ENCODE results near the gene WIZ.
A peak's percentile ranks its signal among the peaks of the same experiment; 100 is the strongest.
"Not testable (repeated sequence)": the region's sequence is repeated elsewhere in the genome, so short reads cannot be mapped to it uniquely, and the experiment has no call there.

Gene WIZ

DNA sequence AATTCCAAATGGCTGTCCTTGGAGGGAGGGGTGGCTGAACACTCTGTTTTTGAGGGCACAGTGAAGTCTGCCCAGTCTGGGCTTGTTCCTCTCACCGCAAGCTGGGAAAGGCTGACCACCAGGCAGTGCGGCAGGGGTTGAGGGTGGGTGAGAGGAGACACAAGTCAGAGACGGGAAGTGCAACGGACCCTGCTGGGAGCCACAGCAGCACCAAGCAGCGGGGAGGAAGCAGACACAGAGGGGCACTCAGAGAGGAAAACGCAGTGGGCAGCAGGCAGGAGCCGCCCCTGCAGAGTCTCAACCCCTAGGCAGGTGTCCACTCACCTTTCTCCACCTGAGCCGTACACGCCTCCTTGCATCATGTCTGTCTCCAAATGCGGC lies 46.6 kb downstream of the WIZ start:
- DNase-seq: no peak

DNA sequence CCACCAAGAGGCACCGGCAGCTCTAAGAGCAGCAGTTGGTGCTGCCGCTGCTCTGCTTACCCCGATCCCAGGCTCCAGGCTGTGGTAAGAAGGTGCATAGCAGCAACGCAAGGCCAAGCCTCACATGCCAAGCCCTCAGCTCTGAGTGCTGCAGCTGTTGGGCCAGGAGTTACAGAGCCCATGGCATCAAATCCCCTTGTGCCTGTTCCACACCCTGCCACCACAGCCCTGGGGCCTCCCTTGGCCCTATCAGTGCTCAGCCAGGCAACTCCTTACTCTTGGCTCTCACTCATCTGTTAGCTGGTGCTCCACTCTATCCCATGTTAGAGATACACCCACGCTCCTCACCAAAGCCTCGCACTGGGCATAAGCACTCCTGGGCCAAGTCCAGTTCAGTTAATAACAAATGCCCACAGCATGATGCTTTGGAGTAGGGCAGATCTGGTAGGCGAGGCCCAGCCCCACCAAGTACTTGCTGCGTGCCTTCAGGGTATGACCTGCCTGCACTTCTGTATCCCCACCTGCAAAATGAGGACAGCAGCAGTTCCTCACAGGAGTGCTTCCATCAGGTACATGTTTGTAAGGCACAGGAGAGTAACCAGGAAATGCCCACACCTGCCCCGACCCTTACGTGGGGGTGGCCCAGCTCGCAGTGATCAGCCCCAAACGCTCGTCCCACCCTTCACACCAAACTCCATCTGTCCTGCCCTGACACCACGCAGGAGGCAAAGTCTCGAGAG lies 47.2 kb downstream of the WIZ start:
- DNase-seq: no peak

DNA sequence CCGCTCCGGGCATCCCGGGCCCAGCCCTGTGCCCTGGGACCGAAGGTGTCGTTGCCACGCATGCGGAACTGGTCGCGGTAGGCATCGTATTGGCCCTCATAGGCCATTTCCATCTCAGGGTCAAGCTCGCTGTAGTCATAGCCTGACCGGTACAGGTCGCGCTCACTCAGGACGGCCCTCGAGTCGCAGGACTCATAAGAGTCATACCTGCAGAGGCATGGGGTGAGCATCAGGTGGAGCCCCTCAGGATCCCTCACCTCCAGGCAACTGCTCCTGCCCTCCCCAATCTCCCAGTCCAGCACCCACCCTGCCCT lies 48.4 kb downstream of the WIZ start:
- DNase-seq: no peak

DNA sequence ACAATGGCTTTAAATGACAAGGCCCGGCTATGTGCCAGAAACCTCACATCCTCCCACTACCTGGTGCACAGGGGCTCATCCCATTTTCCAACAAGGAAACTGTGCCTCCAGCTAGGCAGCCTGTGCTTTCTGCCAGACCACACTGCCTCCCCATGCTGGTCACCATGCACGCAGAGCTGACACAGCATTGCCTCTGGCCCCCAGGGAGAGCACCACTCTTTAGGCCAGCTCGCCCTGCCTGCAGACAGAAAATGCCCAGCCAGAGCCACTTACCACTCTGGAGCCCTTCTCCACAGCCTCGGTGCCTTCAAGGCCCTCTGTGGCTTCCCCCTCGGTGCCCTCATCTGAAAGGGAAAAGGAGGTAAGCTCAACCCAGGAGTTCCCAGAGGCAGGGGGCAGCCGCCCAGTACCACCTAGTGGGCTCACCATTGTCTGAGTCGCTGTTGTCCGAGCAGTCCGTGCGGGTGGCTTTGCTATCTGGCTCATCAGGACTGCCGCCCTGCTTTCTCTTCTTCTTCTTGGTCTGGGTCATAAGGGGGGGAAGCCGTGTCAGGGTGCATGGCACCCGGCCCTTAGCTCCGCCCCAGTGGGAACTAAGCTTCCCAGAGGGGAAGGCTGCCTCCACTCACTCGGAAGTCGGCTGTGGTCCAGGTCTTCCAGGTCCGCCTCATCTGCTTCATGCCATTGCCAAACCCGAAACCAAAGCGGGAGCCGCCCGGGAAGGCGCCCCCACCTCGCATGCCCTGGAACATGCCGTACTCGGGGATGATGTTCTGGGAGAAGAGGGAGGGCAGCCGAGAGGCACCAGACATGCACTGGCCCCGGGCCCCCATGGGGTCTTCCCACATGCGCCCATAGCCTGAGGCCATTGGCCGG lies 49.0 kb downstream of the WIZ start:
- no peak for DNase-seq

DNA sequence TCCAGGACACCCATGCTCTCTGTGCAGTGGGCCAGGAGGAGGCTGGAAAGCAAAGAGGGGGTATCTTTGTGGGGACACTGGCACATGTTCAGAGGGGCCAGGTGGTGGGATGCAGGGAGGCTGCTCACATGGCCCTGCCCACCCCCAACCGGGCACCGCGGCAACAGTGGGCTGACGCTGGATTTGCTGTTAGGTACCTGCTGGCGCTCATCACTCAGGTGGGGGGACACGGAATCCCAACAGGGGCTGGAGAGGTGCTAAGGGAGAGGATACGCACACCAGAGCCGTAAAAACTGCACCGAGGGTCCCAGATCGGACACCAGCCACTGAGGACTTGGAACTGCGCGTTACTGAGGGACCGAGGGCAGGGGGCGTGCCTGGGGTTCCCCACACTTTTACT lies 50.1 kb downstream of the WIZ start:
- no peak for DNase-seq

DNA sequence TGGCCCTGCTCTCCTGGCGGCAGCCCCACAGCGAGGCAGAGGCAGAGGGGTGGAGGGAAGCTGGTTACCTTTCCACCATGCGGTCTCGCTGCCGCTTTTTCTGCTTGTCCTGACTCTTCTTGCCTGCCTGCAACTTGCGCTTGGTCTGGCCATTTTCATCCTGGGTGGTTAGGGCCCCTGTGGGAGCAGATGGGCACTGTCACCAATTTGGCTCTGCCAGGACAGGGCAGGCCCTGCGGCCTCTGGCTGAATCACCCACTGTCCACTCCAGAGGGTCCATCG lies 50.6 kb downstream of the WIZ start:
- DNase-seq: no peak

DNA sequence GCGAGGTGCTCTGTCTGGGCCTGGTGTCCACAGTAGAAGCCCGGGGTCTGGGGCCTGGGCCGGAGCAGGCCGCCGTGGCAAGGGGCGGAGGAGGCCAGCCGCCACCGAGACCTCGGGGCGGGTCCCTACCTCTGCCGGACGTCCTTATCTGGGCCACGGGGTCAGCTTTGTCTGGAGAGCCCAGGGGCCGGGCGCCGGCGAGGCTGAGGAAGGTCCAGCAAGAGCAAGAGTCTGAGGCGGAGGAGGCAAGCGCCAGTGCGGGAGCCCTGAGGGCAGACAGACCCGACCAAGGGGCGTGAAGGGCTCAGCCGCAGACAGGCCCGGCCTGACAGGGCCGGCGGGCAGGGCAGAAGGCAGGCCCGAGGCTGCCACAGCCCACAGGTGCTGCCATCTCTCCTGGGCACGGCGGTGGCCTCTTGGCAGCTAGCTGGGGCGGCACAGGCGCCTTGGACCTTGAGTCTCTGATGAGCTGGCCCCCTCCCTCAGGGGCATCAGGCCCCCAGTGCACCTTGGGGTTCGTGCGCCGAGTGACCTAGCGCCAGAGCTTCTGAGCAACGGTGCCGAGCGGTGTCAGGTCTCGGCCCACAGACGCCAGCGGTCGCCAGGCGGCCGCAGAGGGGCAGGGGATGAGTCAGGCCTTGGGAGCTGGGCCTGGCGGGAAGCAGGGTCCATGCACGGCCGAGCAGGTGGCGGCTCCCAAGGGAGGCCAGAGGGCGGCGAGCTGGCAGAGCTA lies 51.1 kb downstream of the WIZ start:
- DNase-seq: no peak

DNA sequence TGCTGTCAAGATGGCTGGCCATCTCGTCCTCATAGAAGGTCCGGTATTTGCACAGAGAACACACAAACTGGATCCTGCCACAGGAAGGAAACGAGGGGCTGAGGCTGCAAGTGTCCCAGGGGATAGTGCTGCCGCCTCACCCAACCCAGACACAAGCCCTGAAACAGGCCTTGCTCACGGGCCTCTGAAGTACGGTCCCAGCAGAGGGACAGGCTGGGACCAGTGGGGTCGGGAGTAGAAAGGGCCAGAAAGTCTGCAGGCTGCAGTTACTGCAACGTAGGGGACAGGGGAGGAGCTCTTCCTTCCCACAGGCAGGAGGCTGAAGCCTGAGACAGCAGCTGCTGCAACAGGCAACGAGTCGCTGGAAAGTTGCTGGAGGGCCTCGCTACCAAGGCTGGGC lies 52.0 kb downstream of the WIZ start:
- DNase-seq: no peak

DNA sequence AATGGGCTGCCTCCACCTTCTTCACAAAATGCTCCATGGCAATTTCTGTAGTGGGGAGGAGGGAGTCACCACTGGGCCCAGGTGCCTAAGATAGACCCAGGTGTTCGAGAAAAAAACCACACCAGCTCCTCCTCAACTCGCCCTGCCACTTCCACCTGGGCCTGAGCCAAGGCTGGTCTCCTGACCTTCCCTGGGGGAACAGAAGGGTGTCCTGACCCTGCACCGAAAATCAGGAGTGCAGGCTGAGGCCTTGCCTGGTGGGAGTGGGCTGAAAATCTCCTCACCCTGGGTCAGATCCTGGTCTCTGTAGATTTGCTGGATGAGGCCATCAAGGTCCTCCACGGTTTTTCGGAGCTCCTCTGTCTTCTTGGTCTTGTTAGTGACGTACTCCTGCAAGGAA lies 52.5 kb downstream of the WIZ start:
- DNase-seq: no peak

DNA sequence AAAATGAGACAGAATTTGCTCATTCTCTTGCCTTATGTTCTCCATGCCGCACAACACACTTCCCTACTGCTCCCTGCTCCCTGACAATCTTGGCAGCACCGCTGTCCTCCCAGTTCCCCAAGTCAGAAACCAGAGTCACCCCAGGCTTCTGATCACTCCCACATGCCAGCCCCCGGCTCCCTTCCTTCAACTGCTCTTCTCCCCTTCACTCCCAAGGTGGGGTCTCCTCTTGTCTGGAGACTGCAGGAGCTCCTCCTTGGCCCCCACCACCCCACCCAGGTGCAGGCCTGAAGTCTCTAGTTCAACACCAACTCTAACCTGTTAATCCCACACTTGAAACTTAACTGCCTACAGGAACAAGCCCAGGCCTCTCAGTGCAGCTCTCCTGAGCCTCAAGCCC lies 53.3 kb downstream of the WIZ start:
- DNase-seq: no peak

DNA sequence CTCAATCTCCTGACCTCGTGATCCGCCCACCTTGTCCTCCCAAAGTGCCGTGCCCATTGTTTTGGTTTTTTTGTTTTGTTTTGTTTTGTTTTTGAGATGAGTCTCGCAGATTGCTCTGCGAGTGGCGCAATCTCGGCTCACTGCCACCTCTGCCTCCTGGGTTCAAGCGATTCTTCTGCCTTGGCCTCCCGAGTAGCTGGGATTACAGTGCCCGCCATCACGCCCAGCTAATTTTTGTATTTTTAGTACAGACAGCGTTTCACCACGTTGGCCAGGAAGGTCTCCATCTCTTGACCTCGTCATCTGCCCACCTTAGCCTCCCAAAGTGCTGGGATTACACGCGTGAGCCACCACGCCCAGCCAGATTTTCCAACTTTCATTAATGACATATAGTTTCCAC lies 54.5 kb downstream of the WIZ start:
- DNase-seq: not testable (repeated sequence)

DNA sequence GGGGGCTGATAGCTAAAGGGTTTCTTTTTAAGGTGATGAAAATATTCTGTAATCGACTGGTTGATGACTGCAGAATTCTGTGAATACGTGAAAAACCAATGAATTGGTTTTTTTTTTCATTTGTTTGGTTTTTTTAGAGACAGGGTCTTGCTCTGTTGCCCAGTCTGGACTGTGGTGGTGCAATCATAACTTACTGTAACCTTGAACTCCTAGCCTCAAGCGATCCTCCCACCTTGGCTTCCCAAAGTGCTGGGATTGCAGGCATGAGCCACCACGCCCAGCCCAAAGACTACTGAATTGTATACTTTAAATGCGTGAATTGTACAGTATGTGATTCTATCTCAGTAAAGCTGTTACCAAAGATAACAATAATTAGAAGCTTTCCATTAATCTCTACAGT lies 55.3 kb downstream of the WIZ start:
- no peak for DNase-seq

DNA sequence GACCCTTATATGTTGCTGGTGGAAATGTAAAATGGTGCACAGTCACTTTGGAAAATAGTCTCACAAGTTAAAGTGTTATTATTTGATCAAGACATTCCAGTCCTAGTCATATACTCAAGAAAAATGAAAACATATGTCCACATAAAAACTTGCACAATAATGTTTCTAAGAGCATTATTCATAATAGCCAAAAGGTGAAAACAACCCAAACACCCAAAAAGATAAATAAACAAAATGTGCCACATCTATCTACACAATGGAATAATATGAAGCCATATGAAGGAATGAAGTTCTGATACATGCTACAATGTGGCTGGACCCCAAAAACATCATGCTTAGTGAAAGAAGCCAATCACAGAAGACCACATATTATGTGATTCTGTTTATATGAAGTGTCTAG lies 55.8 kb downstream of the WIZ start:
- no peak for DNase-seq

DNA sequence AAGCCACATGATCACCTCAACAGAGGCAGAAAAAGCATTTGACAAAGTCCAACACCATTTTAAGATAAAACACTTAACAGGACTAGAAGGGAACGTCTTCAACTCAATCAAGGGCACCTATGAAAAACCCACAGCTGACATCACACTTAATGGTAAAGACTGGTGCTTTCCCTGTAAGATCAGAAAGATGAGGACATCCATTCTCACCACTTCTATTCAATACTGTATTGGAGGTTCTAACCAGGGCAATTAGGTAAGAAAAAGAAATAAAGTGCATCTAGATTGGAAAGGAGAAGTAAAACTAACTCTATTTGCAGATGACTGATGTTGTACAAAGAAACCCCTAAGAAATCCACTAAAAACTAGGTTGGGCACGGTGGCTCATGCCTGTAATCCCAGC lies 58.9 kb downstream of the WIZ start:
- DNase-seq: no peak

DNA sequence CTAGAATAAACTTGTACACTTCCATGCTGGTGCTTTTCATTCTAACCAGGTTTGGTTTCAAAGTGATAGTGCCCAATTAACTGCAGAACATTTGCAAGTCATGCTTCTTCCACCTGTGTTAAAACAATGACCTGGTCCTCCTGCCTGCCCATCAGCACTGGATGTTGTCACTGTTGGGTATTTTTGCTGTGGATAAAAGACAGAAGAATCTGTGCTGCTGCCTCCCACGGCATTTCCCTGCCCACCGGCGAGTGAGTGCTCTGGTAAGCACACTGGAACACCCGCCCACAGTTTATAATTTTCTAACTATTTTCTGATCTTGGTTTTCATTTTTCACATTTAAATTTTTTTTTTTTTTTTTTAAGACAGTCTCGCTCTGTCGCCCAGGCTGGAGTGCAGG lies 67.9 kb downstream of the WIZ start:
- no peak for DNase-seq

DNA sequence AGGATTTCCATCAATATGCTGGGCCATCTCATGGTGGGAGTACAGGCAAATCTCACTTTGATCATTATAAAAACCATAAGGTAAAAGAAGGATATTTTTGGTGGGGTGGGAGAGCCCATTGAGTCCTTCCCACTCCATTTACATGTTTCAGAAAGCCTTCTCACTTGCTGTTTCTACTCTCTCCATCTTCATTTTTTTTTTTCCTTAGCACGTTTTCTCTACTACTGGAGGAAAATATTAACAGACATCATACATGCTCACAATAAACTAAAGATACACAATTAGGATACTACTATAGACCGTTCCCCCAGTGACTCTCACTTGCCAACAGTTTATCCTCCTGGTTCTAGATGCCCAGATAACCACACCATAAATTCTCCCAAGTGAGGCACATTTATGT lies 68.3 kb downstream of the WIZ start:
- DNase-seq: no peak

DNA sequence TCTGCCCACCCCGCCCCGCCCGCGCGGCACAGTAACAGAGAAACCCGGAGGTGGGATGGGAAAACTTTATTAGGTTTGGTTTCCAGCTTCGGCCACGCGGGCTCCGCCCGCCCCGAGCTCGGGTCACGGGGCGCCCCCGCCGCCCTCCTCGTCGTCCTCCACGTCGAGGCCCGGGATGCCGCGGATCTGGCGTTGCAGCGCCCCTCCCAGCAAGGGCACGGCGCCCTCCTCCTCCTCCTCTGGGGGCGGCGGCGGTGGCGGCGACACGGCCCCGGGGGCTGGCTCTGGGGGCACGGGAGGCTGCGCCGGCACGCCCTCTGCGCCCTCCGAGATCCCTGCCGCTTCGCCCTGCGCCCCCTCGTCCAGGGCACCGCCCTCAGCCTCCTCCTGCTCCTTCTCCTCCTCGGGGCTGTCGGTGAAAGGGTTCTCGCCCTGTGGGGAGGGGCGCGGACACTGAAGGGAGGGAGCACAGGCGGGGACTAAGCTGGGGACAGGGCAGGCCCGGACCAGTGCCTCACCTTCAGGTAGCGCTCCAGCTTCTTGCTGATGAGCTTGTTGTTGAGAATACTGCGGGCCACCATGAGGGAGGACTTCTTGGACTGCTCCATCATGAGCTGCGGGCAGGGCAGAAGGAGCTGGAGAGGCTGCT lies 69.6 kb downstream of the WIZ start:
- no peak for DNase-seq

DNA sequence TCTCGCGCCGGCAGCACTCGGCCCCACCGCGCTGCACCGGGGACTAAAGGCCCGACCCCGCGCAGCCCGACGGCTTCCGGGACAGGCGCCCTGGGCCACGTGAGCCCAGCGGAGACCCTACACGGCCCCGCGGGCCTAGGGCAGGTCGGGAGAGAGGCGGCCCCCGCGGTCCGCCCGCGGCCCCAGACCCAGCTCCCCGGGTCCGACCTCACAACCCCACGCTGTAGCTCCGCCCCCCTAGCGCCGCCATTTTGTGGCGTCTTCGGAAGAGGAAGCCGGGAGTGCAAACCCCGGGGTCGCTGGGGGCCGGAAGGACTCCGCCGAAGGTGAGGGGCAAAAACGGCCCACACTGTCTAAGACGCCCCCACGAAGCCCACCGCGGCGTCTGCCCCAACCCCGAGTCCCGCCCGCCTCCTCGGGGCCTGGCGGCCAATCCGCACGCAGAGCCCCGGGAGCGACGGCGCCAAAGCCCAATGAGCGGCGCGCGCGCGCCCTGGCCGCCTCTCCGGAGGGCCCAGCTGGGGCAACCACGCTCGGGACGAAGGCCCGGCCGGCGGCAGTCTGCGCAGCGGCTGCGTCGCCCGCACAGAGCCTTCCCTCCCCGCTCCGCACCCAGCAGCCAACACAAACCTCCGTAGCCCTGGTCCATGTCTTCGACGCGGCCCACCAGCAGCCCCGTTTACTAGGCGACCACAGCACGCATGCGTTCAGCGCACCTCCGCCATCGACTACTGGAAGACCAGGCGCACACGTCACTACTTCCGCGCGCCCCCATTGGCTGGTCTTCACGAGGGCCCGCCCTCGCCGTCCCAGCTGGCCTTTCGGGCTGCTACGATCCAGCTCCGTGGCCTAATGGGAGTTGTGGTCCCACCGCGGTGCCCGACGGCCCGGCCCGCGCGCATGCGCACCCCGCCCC lies 70.4 kb downstream of the WIZ start, which contains the start of gene AKAP8:
Gene AKAP8, minus strand, starts transcription at position 705 of the 916 bp plus-strand sequence. Its CDS starts 56 bp downstream, at position 649.
- peak; percentile 94 for DNase-seq

DNA sequence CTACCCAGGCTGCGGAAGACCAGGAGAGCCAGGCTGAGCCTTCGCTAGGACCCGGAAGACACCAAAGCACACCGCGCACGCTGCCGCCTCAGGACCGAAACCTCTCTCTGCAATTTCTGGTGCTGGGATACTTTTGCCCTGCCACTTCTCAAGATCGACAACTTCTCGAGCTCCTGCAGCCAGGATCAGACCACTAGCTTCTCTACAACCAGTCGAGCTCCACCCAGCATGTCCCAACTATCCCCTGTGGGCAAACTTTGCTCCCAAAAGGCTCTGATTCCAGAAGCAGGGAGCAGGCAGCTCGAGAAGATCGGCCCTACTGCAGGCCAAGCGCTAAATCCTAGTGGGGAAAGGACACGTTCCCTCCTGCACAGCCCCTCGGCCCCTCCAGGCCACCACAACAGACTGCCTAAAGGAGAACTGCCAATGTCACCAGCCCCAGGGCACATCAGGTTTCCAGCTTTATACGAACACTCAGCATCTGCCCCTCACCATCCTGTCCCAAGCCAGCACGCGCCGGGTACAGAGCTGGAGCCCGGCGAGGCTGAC lies 71.1 kb downstream of the WIZ start:
- no peak for DNase-seq

DNA sequence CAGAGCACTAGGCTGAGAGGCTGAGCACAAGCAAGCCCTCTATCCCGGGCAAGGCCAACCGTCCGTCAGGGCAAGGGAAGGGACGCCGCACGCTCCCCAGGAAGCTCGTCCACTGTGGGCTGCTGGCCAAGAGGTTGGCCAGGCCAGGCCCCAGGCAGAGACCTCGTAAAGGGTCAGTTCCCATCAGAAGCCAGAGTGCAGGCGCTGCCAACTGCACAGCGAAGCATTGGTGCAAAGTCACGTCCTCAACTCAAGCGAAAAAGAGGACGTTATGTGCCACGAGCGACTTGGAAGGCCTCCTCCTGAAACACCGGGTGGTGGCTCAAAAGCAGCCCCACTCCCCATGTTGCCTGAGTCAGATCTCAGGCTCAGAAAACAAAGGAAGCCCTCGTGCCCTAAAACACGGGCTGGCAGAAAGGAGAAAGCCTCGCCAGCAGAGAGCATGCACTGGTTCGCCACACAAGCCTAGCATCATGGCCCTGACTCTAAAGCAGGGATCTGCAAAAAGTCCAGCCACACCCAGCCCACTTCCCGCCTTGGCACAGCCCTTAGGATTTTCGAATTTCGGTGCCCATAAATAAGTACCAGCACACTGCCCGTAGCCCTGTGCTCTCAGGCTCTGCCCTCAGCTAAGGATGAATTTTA lies 74.8 kb downstream of the WIZ start:
- DNase-seq: no peak

DNA sequence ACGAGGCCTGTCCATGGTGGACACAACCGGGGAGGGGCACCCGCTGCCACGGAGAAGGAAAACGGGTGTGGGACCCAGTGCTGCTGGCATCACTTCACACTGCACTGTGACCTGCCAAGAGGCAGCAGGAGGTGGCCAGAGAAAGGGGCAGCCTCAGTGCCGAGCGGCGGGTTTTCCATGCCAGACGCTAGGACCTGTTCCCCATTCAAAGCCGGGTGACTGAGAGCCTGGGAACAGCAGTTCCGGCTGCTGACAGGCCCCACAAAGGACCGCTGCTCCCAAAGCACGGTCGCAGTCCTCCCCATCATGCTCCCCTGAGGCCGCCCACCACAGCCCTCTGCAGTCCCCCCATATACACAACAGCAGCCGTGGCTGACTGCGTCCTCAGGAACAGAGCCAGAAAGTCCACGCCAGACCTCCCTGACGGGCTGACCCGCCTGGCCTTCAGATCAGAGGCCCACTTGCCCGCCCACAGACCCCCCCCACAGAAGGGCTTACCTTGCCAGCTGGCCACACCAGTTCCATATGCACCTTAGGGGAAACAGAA lies 75.6 kb downstream of the WIZ start:
- no peak for DNase-seq
